Stomach (tissue), 4 donors: ENCODE measurements around the gene CIDEB.

Source experiments
- CTCF ChIP-seq, 7 experiments: fragments of 450-650 bp in 4 of 7; fragments of 200-600 bp in 3 of 7; sonication (generic) in 3 of 7; IDR thresholded peaks; one replicate each; pipeline ENCODE4 v1.5.1; 2016 to 2019; ENCODE audit warnings: antibody characterized with exemption in 7 of 7, control low read depth in 2 of 7, mild to moderate bottlenecking in 1 of 7
- EP300 ChIP-seq: sonication (generic); formaldehyde crosslinking; IDR thresholded peaks from one replicate; pipeline ENCODE4 v1.6.1; 2017; ENCODE audit warnings: antibody characterized with exemption
- POLR2A ChIP-seq, 4 donors: fragments of 450-650 bp; IDR thresholded peaks; one replicate each; pipeline ENCODE4 v1.6.1; 2016; ENCODE audit warnings: antibody characterized with exemption in 4 of 4, control low read depth in 2 of 4, mild to moderate bottlenecking in 1 of 4, moderate library complexity in 1 of 4
- POLR2AphosphoS5 ChIP-seq, 3 donors: sonication (generic); formaldehyde crosslinking; IDR thresholded peaks; one replicate each; pipeline ENCODE4 v1.6.1; 2016; ENCODE audit warnings: antibody characterized with exemption in 3 of 3

- no peak for TF ChIP-seq CTCF (IDR thresholded peaks at IDR 0.05)
- TF ChIP-seq POLR2A (IDR thresholded peaks at IDR 0.05): no peak
- no peak for TF ChIP-seq EP300
- no peak for TF ChIP-seq POLR2AphosphoS5 (IDR thresholded peaks at IDR 0.05)
Measured at GRCh38 chr14:24261969-24262327, 45.8 kb downstream of the CIDEB start.
